OCI-M1 (cell line): Measurements from ENCODE around the gene POU1F1.
"Not testable (repeated sequence)": the region's sequence is repeated elsewhere in the genome, so short reads cannot be mapped to it uniquely, and the experiment has no call there.

Experiments used
- DNase-seq: peaks from one replicate; lab custom pipeline; 2025; lab: John Stamatoyannopoulos, UW

POU1F1 gene

GRCh38 chr3:87250009-87250408 is 26.4 kb downstream of the POU1F1 start:
- no peak for DNase-seq

GRCh38 chr3:87248831-87249230 is 27.6 kb downstream of the POU1F1 start:
- no peak for DNase-seq

- not testable (repeated sequence) for DNase-seq
These were observed 28.2 kb downstream of the POU1F1 start for GRCh38 chr3:87248231-87248630.

- DNase-seq, result no peak
These were observed 29.0 kb downstream of the POU1F1 start for GRCh38 chr3:87247430-87247773.

- DNase-seq, result no peak
These were observed 29.5 kb downstream of the POU1F1 start for GRCh38 chr3:87246662-87247429.

- no peak for DNase-seq
These were observed 40.3 kb downstream of the POU1F1 start for GRCh38 chr3:87236093-87236492.

GRCh38 chr3:87233805-87234204 is 42.6 kb downstream of the POU1F1 start:
- no peak for DNase-seq

- no peak for DNase-seq
These were observed 47.3 kb downstream of the POU1F1 start for GRCh38 chr3:87229113-87229512.

GRCh38 chr3:87228316-87228715 is 48.1 kb downstream of the POU1F1 start:
- DNase-seq, result no peak

GRCh38 chr3:87227835-87228144 is 48.6 kb downstream of the POU1F1 start:
- no peak for DNase-seq

GRCh38 chr3:87227104-87227834 is 49.1 kb downstream of the POU1F1 start, which contains the start of gene CHMP2B:
Gene CHMP2B, plus strand, starts transcription at chr3:87227309. Its CDS starts 214 bp downstream, at chr3:87227523.
- peak; percentile 91 for DNase-seq

GRCh38 chr3:87225659-87226058 is 50.7 kb downstream of the POU1F1 start:
- no peak for DNase-seq

GRCh38 chr3:87219611-87220010 is 56.8 kb downstream of the POU1F1 start:
- no peak for DNase-seq

GRCh38 chr3:87218560-87218959 is 57.8 kb downstream of the POU1F1 start:
- DNase-seq, result no peak
